K562 (cell line): Measurements from ENCODE around the gene HS3ST2. TPM values are rescaled to one million over a fixed set of nuclear protein-coding genes. Genes with fewer than 3 reads are reported as not detected.

ENCODE experiments used
- ATAC-seq: fragments of 200-7000 bp; cut with Tn5 transposase; 3 replicates; pipeline ENCODE4 v1.9.1; 2020; ENCODE audit warnings: moderate library complexity
- BruUV-seq: library from RNA; stranded (reverse); fragments of 400-500 nt; replicated peaks from 2 replicates; lab custom pipeline; 2021; lab: Mats Ljungman, UMichigan
- CTCF ChIA-PET: fragments of 300-600 bp; formaldehyde crosslinking; extraction: SDS; loops from one replicate; lab custom pipeline; 2021; ENCODE audit warnings: low intra/inter-chr PET ratio; lab: Yijun Ruan, JAX
- POLR2A ChIA-PET: fragments of 300-600, 350-650 bp; sonication (Branson Sonifier 250); formaldehyde crosslinking; extraction: SDS; loops from one replicate; lab custom pipeline; 2021; ENCODE audit warnings: antibody characterized with exemption, inconsistent platforms; lab: Yijun Ruan, JAX
- DNase-seq, 4 experiments: peaks; one replicate each; pipeline versions ENCODE4 v3.0.0 to v3.0.0-alpha.2; 2011 to 2018; ENCODE audit warnings: low spot score in 3 of 4, mixed read lengths in 3 of 4; ENCODE audit errors: extremely low read depth in 1 of 4
- FAIRE-seq: peaks from 2 replicates; lab custom pipeline; 2011; peaks lifted over from hg19 to GRCh38; lab: Jason Lieb, UNC
- H2AFZ ChIP-seq: 2 replicates; pipeline ENCODE4 v1.6.0; 2011; ENCODE audit warnings: low read depth, low read length, control low read depth, inconsistent platforms
- H3K27ac ChIP-seq: fragments of 200-600 bp; 3 replicates; pipeline ENCODE4 v1.8.0; 2011; ENCODE audit warnings: low read depth, mild to moderate bottlenecking, control low read depth, inconsistent platforms, low read length, moderate library complexity, mixed read lengths; ENCODE audit errors: extremely low read depth
- H3K27me3 ChIP-seq, 2 experiments: fragments of 300-600 bp in 1 of 2; 2 replicates in 1 of 2; 3 replicates in 1 of 2; pipeline versions ENCODE4 v1.6.0 to v1.8.0; 2011; ENCODE audit warnings: inconsistent platforms in 2 of 2, low read length in 2 of 2, mild to moderate bottlenecking in 1 of 2, mixed read lengths in 1 of 2, moderate library complexity in 1 of 2; ENCODE audit not compliant: control insufficient read depth in 2 of 2, insufficient read depth in 2 of 2
- H3K36me3 ChIP-seq: fragments of 300-600 bp; 3 replicates; pipeline ENCODE4 v1.8.0; 2011; ENCODE audit warnings: mild to moderate bottlenecking, low read length, inconsistent platforms; ENCODE audit not compliant: control insufficient read depth, insufficient read depth
- H3K4me1 ChIP-seq, 2 experiments: fragments of 200-600 bp in 1 of 2; replicated peaks in 1 of 2; 2 replicates in 1 of 2; 3 replicates in 1 of 2; pipeline versions ENCODE4 v1.5.1 to v1.8.0; 2011; ENCODE audit warnings: inconsistent platforms in 2 of 2, low read length in 2 of 2, mild to moderate bottlenecking in 1 of 2, mixed read lengths in 1 of 2, moderate library complexity in 1 of 2; ENCODE audit not compliant: control insufficient read depth in 2 of 2, insufficient read depth in 2 of 2
- H3K4me2 ChIP-seq: 2 replicates; pipeline ENCODE4 v1.6.1; 2011; ENCODE audit warnings: low read length, control low read depth, inconsistent platforms, mixed read lengths; ENCODE audit not compliant: insufficient read depth
- H3K4me3 ChIP-seq: fragments of 200-600 bp; sonication (generic), shearing (Covaris generic); 2 replicates; pipeline ENCODE4 v1.5.1; 2016; ENCODE audit warnings: control low read depth, inconsistent platforms
- H3K79me2 ChIP-seq: fragments of 200-600 bp; 3 replicates; pipeline ENCODE4 v1.8.0; 2011; ENCODE audit warnings: low read length, inconsistent platforms; ENCODE audit not compliant: control insufficient read depth, insufficient read depth
- H3K9ac ChIP-seq, 2 experiments: 2 replicates each; pipeline versions ENCODE4 v1.6.0 to v1.6.1; 2011; ENCODE audit warnings: low read depth in 2 of 2, low read length in 2 of 2, control low read depth in 1 of 2, inconsistent platforms in 1 of 2, mild to moderate bottlenecking in 1 of 2, mixed read lengths in 1 of 2; ENCODE audit not compliant: insufficient read depth in 1 of 2
- H3K9me1 ChIP-seq: one replicate; pipeline ENCODE4 v1.6.0; 2011; ENCODE audit warnings: inconsistent platforms, mild to moderate bottlenecking, low read length, moderate library complexity; ENCODE audit not compliant: control insufficient read depth, insufficient read depth
- H3K9me3 ChIP-seq: replicated peaks from 2 replicates; pipeline ENCODE4 v1.5.1; 2011; ENCODE audit warnings: low read depth, low read length, inconsistent platforms; ENCODE audit not compliant: control insufficient read depth, insufficient read depth
- H4K20me1 ChIP-seq: replicated peaks from 2 replicates; pipeline ENCODE4 v1.6.1; 2011; ENCODE audit warnings: low read length, inconsistent platforms, mixed read lengths; ENCODE audit not compliant: control insufficient read depth, insufficient read depth
- CEBPZ ChIP-seq: fragments of 150-350 bp; IDR thresholded peaks from 2 replicates; pipeline ENCODE4 v1.6.1; 2014; ENCODE audit warnings: low read depth, mild to moderate bottlenecking, low read length, borderline replicate concordance
- SPI1 ChIP-seq: IDR thresholded peaks from 2 replicates; pipeline ENCODE4 v1.6.1; 2011; ENCODE audit warnings: low read depth, low read length, control low read depth, borderline replicate concordance
- ZNF717 ChIP-seq: fragments of 250-450 bp; sonication (Bioruptor Pico); IDR thresholded peaks from 2 replicates; pipeline ENCODE4 v1.5.0; 2021
- WGBS: fragments of 100-300 bp; shearing (Covaris generic); methylation state at CpG from one replicate; pipeline ENCODE4 v1.1.6; 2016; ENCODE audit warnings: low coverage, mixed read lengths; ENCODE audit not compliant: insufficient coverage; ENCODE audit errors: missing lambda C conversion rate; 5-methylcytosine and 5-hydroxymethylcytosine counted together
- in situ Hi-C: fragments of 300-500 bp; cut with MboI; formaldehyde crosslinking; loops from 4 replicates; pipeline ENCODE4 v1.15.0; 2018; ENCODE audit warnings: inconsistent platforms, mixed read lengths
- intact Hi-C: fragments of 100-400 bp; cut with micrococcal nuclease; formaldehyde crosslinking; loops from 2 replicates; pipeline ENCODE4 v1.14.2; 2022
- polyA plus RNA-seq, 8 experiments: library from polyadenylated mRNA; depleted of rRNA in 4 of 8; stranded (reverse) in 5 of 8; unstranded in 3 of 8; fragments of >200 nt; fragmentation: Nextera tagmentation in 2 of 8; fragmentation: Illumina TruSeq in 1 of 8; extraction: Ambion mirVana in 2 of 8; extraction: Trizol in 1 of 8; gene quantifications; 2 replicates each; pipeline versions ENCODE4 v1.2.1 to v1.2.3, GENCODE V29; 2011 to 2014; ENCODE audit warnings: inconsistent platforms in 1 of 8, missing spikeins in 1 of 8
- total RNA-seq, 7 experiments: library from RNA; depleted of rRNA in 6 of 7; stranded (reverse); fragments of >200 nt in 6 of 7; fragmentation: Illumina TruSeq in 2 of 7; extraction: Trizol in 2 of 7; gene quantifications; 2 replicates each; pipeline versions ENCODE4 v1.2.1 to v1.2.3, GENCODE V29; 2011 to 2021; ENCODE audit warnings: low replicate concordance in 1 of 7

The HS3ST2 gene
- total and polyA plus RNA-seq, 9 of the 15 experiments (the other 6 are each of a cell fraction or from before 2014, with no cell fraction given), result not detected

DNA sequence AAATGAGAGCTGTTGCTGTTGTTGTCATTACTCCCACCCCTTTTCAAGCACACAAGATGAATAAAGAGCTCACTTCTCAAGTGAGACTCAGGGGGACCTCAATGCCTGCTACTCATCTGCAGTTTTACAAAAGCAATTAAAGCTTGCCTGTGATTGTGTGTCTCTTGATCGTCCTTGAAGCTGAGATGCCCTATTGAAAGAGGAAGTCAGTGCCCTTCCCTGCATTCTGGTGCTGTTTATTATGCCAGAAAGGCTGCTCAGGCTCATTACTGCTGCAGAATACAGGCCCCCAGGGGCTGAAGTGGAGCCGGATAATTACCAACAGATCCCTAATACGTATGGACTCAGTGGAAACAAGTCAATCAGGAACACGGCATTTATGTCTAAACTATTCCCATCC is 147.2 kb downstream of the HS3ST2 start:
- FAIRE-seq (no peak), ATAC-seq (no peak), DNase-seq (no peak)
- Histone ChIP-seq H3K4me3 (no peak overlapping the region), H2AFZ (no peak overlapping the region), H3K79me2 (no peaks in the 10 kb centered on the region), H3K27ac (no peak overlapping the region), H3K9ac (no peak overlapping the region), H4K20me1 (no peaks in the 10 kb centered on the region), H3K4me1 (no peaks in the 10 kb centered on the region), H3K36me3 (no peaks in the 10 kb centered on the region), H3K9me3 (no peaks in the 10 kb centered on the region), H3K9me1 (no peaks in the 10 kb centered on the region), H3K27me3 (peaks cover 0 to 5% of the 10 kb centered on the region in 2 experiments; a peak in 1 of 5 replicates), H3K4me2 (no peak overlapping the region)
- POLR2A ChIA-PET, result no interaction called here
- in situ Hi-C loops, result no loop called here
- TF ChIP-seq ZNF717 (CRISPR knock-in tag) (no peak), SPI1 (0 out of 2 replicates have a peak, but pooled peaks have one; percentile 9), CEBPZ (no peak)
- no TSS peak for BruUV-seq
- 0% methylated on average over 4 of the region's 4 CpGs for WGBS
- intact Hi-C loops, result no loop called here
- CTCF ChIA-PET, result no interaction called here
